Liver (tissue), 3 donors: ENCODE results near the gene TANGO2.

ENCODE experiments used
- EGR1 ChIP-seq, 2 donors: IDR thresholded peaks; 2 replicates each; pipeline ENCODE4 v1.6.1; 2016 to 2018; ENCODE audit warnings: antibody characterized with exemption in 2 of 2, low read depth in 2 of 2
- HNF4A ChIP-seq, 2 donors: conservative IDR thresholded peaks; 2 replicates each; pipeline ENCODE4 v1.6.1; 2016; ENCODE audit warnings: antibody characterized with exemption in 2 of 2, mild to moderate bottlenecking in 2 of 2
- HNF4G ChIP-seq: IDR thresholded peaks from 2 replicates; pipeline ENCODE4 v1.6.1; 2016; ENCODE audit warnings: antibody characterized with exemption
- TF ChIP-seq, protein P1 (sequence below): fragments of 150-350 bp; IDR thresholded peaks from 2 replicates; pipeline ENCODE4 v1.5.1; 2017; ENCODE audit warnings: improper control_type of control experiment, low read depth, low read length; ENCODE audit not compliant: missing input control
- TF ChIP-seq, protein P2 (sequence below): IDR thresholded peaks from 2 replicates; pipeline ENCODE4 v1.6.1; 2016; ENCODE audit warnings: antibody characterized with exemption, mild to moderate bottlenecking
- donor health status: healthy.
- donor health status: healthy.

DNA sequence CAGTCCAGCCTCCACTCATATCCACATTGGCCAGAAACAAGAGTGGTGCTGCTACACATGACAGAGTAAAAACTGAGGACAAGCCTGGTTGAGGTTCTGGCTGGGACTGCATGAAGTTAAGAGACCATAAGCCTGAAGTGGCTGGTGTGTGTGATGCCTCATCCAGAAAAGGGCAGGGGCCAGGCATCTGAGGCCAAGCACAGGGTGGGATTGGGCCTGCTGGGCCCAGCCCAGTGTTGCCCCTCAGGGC, 29.6 kb upstream of the TANGO2 start:
- TF ChIP-seq, protein P1, sequence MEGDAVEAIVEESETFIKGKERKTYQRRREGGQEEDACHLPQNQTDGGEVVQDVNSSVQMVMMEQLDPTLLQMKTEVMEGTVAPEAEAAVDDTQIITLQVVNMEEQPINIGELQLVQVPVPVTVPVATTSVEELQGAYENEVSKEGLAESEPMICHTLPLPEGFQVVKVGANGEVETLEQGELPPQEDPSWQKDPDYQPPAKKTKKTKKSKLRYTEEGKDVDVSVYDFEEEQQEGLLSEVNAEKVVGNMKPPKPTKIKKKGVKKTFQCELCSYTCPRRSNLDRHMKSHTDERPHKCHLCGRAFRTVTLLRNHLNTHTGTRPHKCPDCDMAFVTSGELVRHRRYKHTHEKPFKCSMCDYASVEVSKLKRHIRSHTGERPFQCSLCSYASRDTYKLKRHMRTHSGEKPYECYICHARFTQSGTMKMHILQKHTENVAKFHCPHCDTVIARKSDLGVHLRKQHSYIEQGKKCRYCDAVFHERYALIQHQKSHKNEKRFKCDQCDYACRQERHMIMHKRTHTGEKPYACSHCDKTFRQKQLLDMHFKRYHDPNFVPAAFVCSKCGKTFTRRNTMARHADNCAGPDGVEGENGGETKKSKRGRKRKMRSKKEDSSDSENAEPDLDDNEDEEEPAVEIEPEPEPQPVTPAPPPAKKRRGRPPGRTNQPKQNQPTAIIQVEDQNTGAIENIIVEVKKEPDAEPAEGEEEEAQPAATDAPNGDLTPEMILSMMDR = no peak
- TF ChIP-seq, protein P2, sequence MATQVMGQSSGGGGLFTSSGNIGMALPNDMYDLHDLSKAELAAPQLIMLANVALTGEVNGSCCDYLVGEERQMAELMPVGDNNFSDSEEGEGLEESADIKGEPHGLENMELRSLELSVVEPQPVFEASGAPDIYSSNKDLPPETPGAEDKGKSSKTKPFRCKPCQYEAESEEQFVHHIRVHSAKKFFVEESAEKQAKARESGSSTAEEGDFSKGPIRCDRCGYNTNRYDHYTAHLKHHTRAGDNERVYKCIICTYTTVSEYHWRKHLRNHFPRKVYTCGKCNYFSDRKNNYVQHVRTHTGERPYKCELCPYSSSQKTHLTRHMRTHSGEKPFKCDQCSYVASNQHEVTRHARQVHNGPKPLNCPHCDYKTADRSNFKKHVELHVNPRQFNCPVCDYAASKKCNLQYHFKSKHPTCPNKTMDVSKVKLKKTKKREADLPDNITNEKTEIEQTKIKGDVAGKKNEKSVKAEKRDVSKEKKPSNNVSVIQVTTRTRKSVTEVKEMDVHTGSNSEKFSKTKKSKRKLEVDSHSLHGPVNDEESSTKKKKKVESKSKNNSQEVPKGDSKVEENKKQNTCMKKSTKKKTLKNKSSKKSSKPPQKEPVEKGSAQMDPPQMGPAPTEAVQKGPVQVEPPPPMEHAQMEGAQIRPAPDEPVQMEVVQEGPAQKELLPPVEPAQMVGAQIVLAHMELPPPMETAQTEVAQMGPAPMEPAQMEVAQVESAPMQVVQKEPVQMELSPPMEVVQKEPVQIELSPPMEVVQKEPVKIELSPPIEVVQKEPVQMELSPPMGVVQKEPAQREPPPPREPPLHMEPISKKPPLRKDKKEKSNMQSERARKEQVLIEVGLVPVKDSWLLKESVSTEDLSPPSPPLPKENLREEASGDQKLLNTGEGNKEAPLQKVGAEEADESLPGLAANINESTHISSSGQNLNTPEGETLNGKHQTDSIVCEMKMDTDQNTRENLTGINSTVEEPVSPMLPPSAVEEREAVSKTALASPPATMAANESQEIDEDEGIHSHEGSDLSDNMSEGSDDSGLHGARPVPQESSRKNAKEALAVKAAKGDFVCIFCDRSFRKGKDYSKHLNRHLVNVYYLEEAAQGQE = no peak
- no peak for TF ChIP-seq HNF4A (conservative IDR thresholded peaks at IDR 0.05)
- TF ChIP-seq EGR1 (IDR thresholded peaks at IDR 0.05; ENCODE audit: low read depth in 2 of 2) = no peak
- TF ChIP-seq HNF4G = no peak
